HepG2 (cell line): ENCODE measurements around the gene ZFAND3. TPM values are rescaled to one million over a fixed set of nuclear protein-coding genes. Genes with fewer than 3 reads are reported as not detected.

ENCODE experiments used
- ARID5B ChIP-seq: IDR thresholded peaks from 2 replicates; pipeline ENCODE4 v1.4.0; 2020; ENCODE audit warnings: mild to moderate bottlenecking, missing genetic modification reagents
- CBX1 ChIP-seq: IDR thresholded peaks from one replicate; pipeline ENCODE4 v1.6.1; 2016; ENCODE audit warnings: antibody characterized with exemption, low read depth
- CREB1 ChIP-seq, 2 experiments: fragments of 450-650 bp in 1 of 2; IDR thresholded peaks; 2 replicates each; pipeline ENCODE4 v1.6.1; 2016 to 2017; ENCODE audit warnings: control low read depth in 1 of 2, mild to moderate bottlenecking in 1 of 2, missing compliant biosample characterization in 1 of 2, missing genetic modification characterization in 1 of 2
- GABPB1 ChIP-seq: IDR thresholded peaks from 2 replicates; pipeline ENCODE4 v1.6.1; 2016; ENCODE audit warnings: mild to moderate bottlenecking, missing genetic modification reagents, moderate library complexity, missing compliant biosample characterization
- KDM2A ChIP-seq: sonication (generic); formaldehyde crosslinking; IDR thresholded peaks from 2 replicates; pipeline ENCODE4 v1.4.0; 2020; ENCODE audit warnings: low read depth, missing genetic modification reagents, borderline replicate concordance
- MED8 ChIP-seq: sonication (generic); formaldehyde crosslinking; IDR thresholded peaks from 2 replicates; pipeline ENCODE4 v1.8.1; 2023; ENCODE audit warnings: mild to moderate bottlenecking, missing genetic modification reagents; ENCODE audit not compliant: insufficient replicate concordance
- MIXL1 ChIP-seq: IDR thresholded peaks from 2 replicates; pipeline ENCODE4 v1.6.1; 2016
- MLXIP ChIP-seq: sonication (generic); formaldehyde crosslinking; IDR thresholded peaks from 2 replicates; pipeline ENCODE4 v1.9.0; 2021; ENCODE audit warnings: missing genetic modification reagents, borderline replicate concordance
- SNAPC2 ChIP-seq: sonication (generic); formaldehyde crosslinking; IDR thresholded peaks from 2 replicates; pipeline ENCODE4 v1.8.1; 2022; ENCODE audit warnings: mild to moderate bottlenecking, missing genetic modification reagents
- SRSF9 ChIP-seq: fragments of 200-400 bp; formaldehyde crosslinking; IDR thresholded peaks from 2 replicates; pipeline ENCODE4 v1.6.1; 2018; ENCODE audit warnings: borderline replicate concordance, mild to moderate bottlenecking, low read depth, low read length; ENCODE audit not compliant: insufficient read depth, poor library complexity, severe bottlenecking
- STAG1 ChIP-seq: sonication (generic); formaldehyde crosslinking; IDR thresholded peaks from 2 replicates; pipeline ENCODE4 v1.4.0; 2020; ENCODE audit warnings: missing genetic modification reagents
- TFAP4 ChIP-seq: sonication (generic); IDR thresholded peaks from 2 replicates; pipeline ENCODE4 v1.6.1; 2016; ENCODE audit warnings: low read depth, borderline replicate concordance
- U2AF1 ChIP-seq: fragments of 200-400 bp; formaldehyde crosslinking; optimal IDR thresholded peaks from 2 replicates; pipeline ENCODE3; 2017; ENCODE audit warnings: mild to moderate bottlenecking, low read depth, low read length
- ZNF225 ChIP-seq: sonication (generic); formaldehyde crosslinking; IDR thresholded peaks from 2 replicates; pipeline ENCODE4 v1.4.0; 2020; ENCODE audit warnings: mild to moderate bottlenecking, missing genetic modification reagents
- ZNF281 ChIP-seq: sonication (generic); formaldehyde crosslinking; IDR thresholded peaks from 2 replicates; pipeline ENCODE4 v1.4.0; 2020; ENCODE audit warnings: missing genetic modification reagents, borderline replicate concordance
- polyA plus RNA-seq, 8 experiments: library from polyadenylated mRNA; depleted of rRNA in 3 of 8; stranded (reverse) in 7 of 8; unstranded in 1 of 8; fragments of >200 nt; fragmentation: Illumina TruSeq in 4 of 8; extraction: Trizol in 4 of 8; gene quantifications; 2 replicates each; pipeline versions ENCODE4 v1.2.1 to v1.2.3, GENCODE V29; 2011 to 2016; ENCODE audit warnings: low read depth in 4 of 8, missing spikeins in 1 of 8, mixed read lengths in 1 of 8; ENCODE audit not compliant: insufficient read depth in 1 of 8
- total RNA-seq, 5 experiments: library from RNA; depleted of rRNA; stranded (reverse); fragments of >200 nt; fragmentation: Illumina TruSeq; extraction: Trizol; gene quantifications; 2 replicates each; pipeline ENCODE4 v1.2.3, GENCODE V29; 2016; ENCODE audit warnings: low read depth in 1 of 5

ZFAND3 gene
- total and polyA plus RNA-seq, 2 of the 13 experiments (the other 11 are each of a cell fraction or from before 2014, with no cell fraction given) = 16.4 to 17.1 TPM

- peak; percentile 9; the same call in 1 of the 2 replicates for TF ChIP-seq ARID5B
- no peak for TF ChIP-seq KDM2A (CRISPR knock-in tag)
- TF ChIP-seq TFAP4 = peak; percentile 14; the same call in 1 of the 2 replicates
- no peak for TF ChIP-seq MIXL1
- TF ChIP-seq SRSF9 = no peak
- no peak for TF ChIP-seq CBX1
- peak; percentile 21; the same call in 1 of the 2 replicates for TF ChIP-seq ZNF225 (CRISPR knock-in tag)
- TF ChIP-seq MLXIP (CRISPR knock-in tag) = no peak
- TF ChIP-seq GABPB1 (CRISPR knock-in tag) = no peak
- peak; percentile 38; the same call in 1 of the 2 replicates for TF ChIP-seq ZNF281 (CRISPR knock-in tag)
- TF ChIP-seq CREB1 (IDR thresholded peaks at IDR 0.05) = peak; percentile 58; the same call in 1 of the 2 replicates
- TF ChIP-seq CREB1 (CRISPR knock-in tag; IDR thresholded peaks at IDR 0.05) = peak; percentile 37; the same call in 1 of the 2 replicates
- no peak for TF ChIP-seq STAG1 (CRISPR knock-in tag)
- TF ChIP-seq U2AF1 = no peak
- no peak for TF ChIP-seq SNAPC2 (CRISPR knock-in tag)
- no peak for TF ChIP-seq MED8 (CRISPR knock-in tag)
Observed at GRCh38 chr6:37819802-37820717, 533 bp downstream of the ZFAND3 start (continued).
